ENCODE measurements around the gene GADL1. TPM values are rescaled to one million over a fixed set of nuclear protein-coding genes. Genes with fewer than 3 reads are reported as not detected.

Gene GADL1
- total and polyA plus RNA-seq, 4 donors: 0.01 to 2.4 (median 0.05) TPM

- 68 to 92% methylated on average over 2 of the region's 2 CpGs for WGBS, 2 donors
- Histone ChIP-seq H3K36me3 (ENCODE audit: control insufficient read depth in 4 of 4, insufficient read depth in 4 of 4, low read length in 4 of 4) (peaks cover 0 to 4% (median 0%) of the 10 kb centered on the region in 4 donors), H3K27ac (ENCODE audit: low read depth in 1 of 2, low read length in 1 of 2) (no peak overlapping the region), H3K4me3 (no peak overlapping the region), H3K9me3 (ENCODE audit: control insufficient read depth in 4 of 4, insufficient read depth in 3 of 4, low read length in 3 of 4) (no peaks in the 10 kb centered on the region), H3K4me1 (ENCODE audit: control insufficient read depth in 5 of 5, insufficient read depth in 5 of 5, low read length in 5 of 5) (no peaks in the 10 kb centered on the region), H3K9ac (ENCODE audit: insufficient read depth in 1 of 2, low read length in 2 of 2) (no peak overlapping the region), H3K27me3 (ENCODE audit: control insufficient read depth in 3 of 3, insufficient read depth in 3 of 3, low read length in 2 of 3) (no peaks in the 10 kb centered on the region)
- DNase-seq (no peak), ATAC-seq (ENCODE audit: insufficient read depth, low FRiP score) (no peak)
- TF ChIP-seq, protein P1, sequence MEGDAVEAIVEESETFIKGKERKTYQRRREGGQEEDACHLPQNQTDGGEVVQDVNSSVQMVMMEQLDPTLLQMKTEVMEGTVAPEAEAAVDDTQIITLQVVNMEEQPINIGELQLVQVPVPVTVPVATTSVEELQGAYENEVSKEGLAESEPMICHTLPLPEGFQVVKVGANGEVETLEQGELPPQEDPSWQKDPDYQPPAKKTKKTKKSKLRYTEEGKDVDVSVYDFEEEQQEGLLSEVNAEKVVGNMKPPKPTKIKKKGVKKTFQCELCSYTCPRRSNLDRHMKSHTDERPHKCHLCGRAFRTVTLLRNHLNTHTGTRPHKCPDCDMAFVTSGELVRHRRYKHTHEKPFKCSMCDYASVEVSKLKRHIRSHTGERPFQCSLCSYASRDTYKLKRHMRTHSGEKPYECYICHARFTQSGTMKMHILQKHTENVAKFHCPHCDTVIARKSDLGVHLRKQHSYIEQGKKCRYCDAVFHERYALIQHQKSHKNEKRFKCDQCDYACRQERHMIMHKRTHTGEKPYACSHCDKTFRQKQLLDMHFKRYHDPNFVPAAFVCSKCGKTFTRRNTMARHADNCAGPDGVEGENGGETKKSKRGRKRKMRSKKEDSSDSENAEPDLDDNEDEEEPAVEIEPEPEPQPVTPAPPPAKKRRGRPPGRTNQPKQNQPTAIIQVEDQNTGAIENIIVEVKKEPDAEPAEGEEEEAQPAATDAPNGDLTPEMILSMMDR (IDR thresholded peaks at IDR 0.05; ENCODE audit: control extremely low read depth, extremely low read depth): no peak
These were observed 191.5 kb downstream of the GADL1 start for GRCh38 chr3:30702828-30703397.

DNA sequence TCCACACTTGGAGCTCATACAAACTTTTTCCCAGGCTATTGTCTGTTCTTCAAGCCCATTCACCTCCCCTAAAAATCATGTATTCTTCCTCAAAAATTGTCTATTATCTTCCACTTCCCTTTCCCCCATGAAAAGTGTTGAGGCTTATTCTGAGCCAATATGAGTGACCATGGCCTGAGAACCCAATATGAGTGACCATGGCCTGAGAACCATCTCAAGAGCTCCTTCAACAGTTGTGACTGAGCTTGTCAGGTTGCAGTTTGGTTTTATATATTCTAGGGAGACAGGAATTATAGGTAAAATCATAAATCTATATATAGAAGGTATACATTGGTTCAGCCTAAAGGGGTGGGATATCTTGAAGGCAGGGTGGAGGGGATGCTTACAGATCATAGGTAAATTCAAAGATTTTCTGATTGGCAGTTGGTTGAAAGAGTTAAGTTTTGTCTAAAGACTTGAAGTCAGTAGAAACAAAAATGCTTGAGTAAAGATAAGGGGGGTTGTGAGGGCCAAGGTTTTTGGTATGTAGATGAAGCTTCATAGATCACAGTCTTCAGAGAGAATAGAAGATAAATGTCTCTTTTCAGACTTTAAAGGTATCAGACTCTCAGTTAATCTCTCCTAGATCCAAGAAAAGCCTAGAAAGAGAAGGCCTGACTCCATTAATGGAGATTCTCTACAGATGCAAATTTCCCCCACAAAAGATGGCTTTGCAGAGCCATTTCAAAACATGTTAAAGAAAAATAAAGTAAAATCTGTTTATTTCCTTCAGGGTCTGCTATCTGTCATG, 192.2 kb downstream of the GADL1 start:
- no peak for ATAC-seq (ENCODE audit: insufficient read depth, low FRiP score)
- Histone ChIP-seq H3K27ac (ENCODE audit: low read depth in 1 of 2, low read length in 1 of 2) (no peak overlapping the region), H3K27me3 (ENCODE audit: control insufficient read depth in 3 of 3, insufficient read depth in 3 of 3, low read length in 2 of 3) (no peaks in the 10 kb centered on the region), H3K36me3 (ENCODE audit: control insufficient read depth in 4 of 4, insufficient read depth in 4 of 4, low read length in 4 of 4) (peaks cover 0 to 4% (median 0%) of the 10 kb centered on the region in 4 donors), H3K4me3 (no peak overlapping the region), H3K9me3 (ENCODE audit: control insufficient read depth in 4 of 4, insufficient read depth in 3 of 4, low read length in 3 of 4) (no peaks in the 10 kb centered on the region), H3K4me1 (ENCODE audit: control insufficient read depth in 5 of 5, insufficient read depth in 5 of 5, low read length in 5 of 5) (no peaks in the 10 kb centered on the region), H3K9ac (ENCODE audit: insufficient read depth in 1 of 2, low read length in 2 of 2) (no peak overlapping the region)
- TF ChIP-seq, protein P1 (IDR thresholded peaks at IDR 0.05; ENCODE audit: control extremely low read depth, extremely low read depth): no peak
- DNase-seq: no peak

- Histone ChIP-seq H3K27ac (ENCODE audit: low read depth in 1 of 2, low read length in 1 of 2) (no peak overlapping the region), H3K9me3 (ENCODE audit: control insufficient read depth in 4 of 4, insufficient read depth in 3 of 4, low read length in 3 of 4) (no peaks in the 10 kb centered on the region), H3K36me3 (ENCODE audit: control insufficient read depth in 4 of 4, insufficient read depth in 4 of 4, low read length in 4 of 4) (peaks cover 0 to 12% (median 2%) of the 10 kb centered on the region in 4 donors), H3K4me3 (no peak overlapping the region), H3K9ac (ENCODE audit: insufficient read depth in 1 of 2, low read length in 2 of 2) (no peak overlapping the region), H3K4me1 (ENCODE audit: control insufficient read depth in 5 of 5, insufficient read depth in 5 of 5, low read length in 5 of 5) (peaks cover 0 to 10% (median 4%) of the 10 kb centered on the region in 5 donors), H3K27me3 (ENCODE audit: control insufficient read depth in 3 of 3, insufficient read depth in 3 of 3, low read length in 2 of 3) (no peaks in the 10 kb centered on the region)
- DNase-seq: no peak
- ATAC-seq (ENCODE audit: insufficient read depth, low FRiP score): no peak
- WGBS, 2 donors: 94 to 98% methylated on average over 3 of the region's 3 CpGs
- TF ChIP-seq, protein P1 (IDR thresholded peaks at IDR 0.05; ENCODE audit: control extremely low read depth, extremely low read depth): no peak
These were observed 193.6 kb downstream of the GADL1 start for GRCh38 chr3:30700702-30701321.

Data from lung (tissue), 12 donors.